GM19324 (cell line): ENCODE measurements around the gene GLCE.

ENCODE experiments used
- ATAC-seq: cut with Tn5 transposase; IDR thresholded peaks from one replicate; pipeline ENCODE4 v1.9.1; 2021; ENCODE audit warnings: mild to moderate bottlenecking, moderate library complexity; ENCODE audit not compliant: unreplicated experiment, low FRiP score

GLCE gene

DNA sequence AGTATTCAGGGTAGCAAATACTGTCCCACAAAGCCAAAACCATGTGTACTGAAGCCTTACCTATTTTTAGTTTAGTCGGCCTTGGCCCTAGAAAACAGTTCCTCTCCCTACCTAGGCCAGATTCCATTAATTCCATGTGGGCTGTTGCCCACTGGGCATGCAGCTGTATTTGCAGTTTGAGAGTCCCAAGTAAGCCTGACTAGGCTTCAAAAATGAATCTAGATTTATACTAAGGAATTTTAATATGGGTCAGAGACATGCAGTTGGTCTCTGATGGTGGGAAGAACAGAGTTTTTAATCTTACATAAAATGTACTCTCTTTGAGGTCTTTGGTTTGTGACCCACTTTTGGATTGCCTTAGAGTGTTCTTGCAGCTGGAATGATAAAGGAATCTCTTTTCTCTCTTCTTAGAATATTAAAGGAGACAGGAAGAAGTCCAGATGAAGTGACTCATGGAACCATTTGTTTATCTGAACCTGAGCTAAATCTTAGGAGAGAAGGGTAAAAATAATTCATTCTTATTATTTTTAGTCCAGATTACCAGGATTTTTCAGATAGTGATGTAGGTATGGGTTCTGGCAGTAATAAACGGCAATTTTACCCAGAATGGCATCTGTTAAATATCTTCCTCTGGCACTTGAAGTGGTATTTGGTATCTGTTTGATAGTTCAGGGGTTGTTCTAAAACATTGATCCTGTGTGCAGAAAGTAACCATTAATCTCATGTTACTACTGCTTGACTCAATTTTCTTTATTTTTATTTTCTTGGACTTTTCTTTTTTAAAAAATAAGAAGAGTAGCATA lies 33.8 kb downstream of the GLCE start:
- no peak for ATAC-seq

DNA sequence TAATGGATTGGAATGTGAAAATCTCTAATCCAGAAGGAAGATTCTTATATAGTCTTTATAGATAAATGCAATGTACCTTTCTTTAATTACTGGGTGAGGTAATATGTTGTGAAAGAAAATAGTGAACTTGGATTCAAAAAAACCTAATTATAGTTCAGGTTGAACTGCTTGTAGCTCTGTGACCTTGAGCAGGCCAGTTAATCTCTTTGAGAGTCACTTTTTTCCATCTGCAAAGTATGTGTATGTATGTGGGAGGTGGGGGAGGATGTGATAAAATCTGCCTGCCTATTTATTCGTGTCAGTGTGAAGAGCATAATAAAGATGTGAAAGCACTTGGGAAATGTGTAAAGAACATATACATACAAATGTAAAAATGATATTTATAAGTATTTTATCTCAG lies 34.4 kb downstream of the GLCE start:
- no peak for ATAC-seq

DNA sequence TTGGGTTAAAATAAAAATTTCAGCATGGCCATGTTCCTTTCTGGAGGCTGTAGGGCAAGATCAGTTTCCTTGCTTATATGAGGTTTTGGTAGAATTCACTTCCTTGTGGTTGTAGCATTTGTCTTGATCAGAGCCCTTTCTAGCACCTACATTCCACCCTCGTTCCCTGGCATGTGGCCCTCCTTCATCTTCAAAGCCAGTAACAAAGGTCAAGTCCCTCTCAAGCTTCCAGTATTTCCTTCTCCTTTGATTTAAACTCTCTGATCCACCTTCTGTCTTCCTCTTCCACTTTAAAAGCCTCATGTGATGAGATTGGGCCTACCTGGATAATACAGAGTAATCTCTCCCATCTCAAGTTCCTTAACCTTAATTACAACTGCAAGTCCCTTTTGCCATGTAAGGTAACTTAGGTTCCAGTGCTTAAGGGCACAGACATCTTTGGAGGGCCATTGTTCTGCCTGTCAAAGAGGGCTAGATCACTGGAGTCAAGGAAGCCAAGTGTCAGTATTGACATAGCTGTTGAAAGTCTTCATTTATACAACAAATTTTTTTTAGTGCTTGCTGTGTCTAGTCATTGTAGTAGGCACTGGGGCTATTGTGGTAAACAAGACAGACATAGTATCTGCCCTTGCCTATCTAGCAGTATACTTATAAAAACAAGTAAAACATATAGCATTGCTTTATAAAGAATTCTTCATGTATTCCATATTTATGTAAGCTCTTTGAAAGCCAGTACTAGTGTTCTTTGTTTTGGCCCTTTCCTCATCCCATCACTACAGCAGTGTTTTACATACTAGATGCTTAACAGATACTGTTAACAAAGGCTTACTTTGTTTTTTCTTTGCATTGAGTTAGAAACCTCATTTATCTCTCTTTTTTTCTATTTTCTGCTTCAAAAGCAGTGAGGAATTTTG lies 40.7 kb downstream of the GLCE start:
- ATAC-seq = no peak

DNA sequence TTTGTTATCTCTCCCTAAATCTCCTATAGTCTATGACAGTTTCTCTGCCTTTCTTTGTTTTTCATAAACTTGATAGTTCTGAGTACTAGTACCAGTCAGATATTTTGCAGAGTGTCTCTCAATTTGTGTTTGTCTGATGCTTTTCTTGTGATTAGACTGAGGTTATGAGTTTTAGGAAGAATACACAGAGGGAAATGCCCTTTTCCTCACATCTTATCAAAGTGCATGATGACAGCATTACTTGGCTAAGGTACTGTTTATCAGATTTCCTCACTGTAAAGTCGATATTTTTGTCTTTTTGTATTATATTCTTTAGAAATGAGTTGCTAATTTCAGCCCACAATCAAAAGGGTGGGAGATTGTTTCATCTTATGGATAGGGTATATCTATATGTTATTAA lies 45.6 kb downstream of the GLCE start:
- ATAC-seq = no peak

DNA sequence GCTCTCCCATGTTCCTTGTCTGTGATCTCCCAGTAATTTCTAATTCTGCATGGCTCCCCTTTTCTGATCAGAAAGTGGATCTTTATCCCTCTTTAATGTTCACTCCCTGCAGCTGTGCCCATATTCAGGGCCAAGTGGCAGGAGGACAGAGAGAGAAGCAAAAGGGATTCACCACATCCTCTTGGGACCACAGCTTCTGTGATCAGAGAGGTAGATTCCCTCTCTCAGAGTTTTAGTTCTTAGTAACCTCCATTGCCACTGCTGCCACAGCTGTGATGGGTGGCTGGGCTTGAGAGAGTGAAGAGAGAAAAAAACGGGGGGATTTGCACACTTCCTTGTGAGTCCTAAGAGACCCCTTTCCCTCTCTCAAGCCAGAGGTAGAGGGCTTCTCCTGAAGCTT lies 49.2 kb downstream of the GLCE start:
- no peak for ATAC-seq

DNA sequence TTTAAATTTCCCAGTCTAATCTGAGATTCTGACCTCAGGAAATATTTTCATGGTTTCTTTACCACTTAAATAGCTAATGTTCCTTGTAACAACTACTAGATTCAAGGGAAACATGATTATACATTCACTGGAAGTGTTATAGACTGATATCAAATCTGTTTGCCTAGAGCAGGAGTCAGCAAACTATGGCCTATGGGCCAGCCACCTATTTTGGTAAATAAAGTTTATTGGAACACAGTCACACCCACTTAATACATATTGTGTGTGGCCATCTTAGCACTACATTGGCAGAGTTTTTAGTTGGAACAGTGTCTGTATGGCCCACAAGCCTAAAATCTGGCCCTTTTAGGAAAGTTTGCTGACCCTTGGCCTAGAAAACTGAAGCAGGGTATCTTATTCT lies 50.1 kb downstream of the GLCE start:
- ATAC-seq = no peak

DNA sequence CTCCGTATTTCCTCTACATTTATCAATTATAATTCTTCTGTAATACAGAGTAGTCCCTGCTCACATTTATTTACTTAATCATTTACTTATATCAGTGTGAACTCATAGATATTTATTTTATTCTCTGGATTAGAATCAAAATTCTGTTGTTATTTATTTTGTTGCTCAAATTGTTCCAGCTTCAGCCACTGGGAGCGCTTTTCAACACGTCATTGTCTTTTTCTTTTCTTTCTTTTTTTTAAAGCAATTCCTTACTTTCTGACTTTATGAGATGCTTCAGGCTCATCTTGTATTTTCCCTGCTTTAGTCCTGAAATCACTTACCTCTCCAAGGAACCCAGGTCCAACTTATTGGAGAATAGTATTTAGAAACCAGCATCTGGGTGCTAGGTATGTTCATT lies 53.4 kb downstream of the GLCE start:
- no peak for ATAC-seq

DNA sequence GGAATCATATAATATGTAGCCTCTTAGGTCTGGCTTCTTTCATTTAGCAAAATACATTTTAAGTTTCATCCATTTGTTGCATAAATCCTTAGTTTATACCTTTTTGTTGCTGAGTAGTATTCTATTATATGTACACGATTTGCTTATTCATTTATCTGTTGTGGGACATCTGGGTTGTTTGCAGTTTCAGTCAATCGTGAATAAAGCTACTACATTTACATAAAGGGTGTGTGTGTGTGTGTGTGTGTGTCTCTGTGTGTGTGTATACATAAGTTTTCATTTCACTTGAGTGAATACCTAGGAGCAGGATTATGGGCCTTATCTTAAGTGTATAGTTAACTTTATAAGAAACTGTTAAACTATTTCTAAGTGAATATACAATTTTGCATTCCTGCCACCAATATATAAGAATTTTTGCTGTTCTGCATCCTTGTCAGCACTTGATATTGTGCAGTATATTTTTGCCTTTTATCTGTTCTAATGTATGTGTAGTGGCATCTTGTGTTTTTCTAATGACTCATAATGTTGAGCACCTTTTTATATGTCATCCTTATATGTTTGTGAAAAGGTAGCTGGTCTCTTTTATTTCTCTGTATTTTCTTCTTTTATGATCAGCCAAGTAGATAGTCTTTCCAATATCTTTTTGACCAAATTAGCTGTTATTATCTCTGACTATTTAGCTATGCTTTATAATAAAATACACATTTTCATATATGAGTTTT lies 55.0 kb downstream of the GLCE start:
- no peak for ATAC-seq

DNA sequence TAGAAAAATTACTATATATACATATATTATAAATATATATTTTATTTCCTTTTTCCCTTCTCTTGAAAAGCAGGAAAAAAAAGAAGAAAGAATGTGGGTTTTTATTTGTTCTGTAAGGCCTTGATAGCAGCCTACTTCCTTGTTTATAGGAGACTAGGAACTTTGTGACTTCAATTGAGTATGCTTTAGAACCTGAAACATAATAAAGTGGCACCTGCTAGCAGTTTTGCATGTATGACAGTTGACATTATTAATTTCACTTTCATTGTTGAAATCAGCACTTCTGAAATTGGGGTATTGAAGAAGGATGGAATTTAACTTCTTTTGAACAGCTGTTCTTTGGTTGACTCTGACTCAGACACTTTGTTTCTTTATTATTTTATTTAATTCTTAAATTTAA lies 56.9 kb downstream of the GLCE start:
- no peak for ATAC-seq

DNA sequence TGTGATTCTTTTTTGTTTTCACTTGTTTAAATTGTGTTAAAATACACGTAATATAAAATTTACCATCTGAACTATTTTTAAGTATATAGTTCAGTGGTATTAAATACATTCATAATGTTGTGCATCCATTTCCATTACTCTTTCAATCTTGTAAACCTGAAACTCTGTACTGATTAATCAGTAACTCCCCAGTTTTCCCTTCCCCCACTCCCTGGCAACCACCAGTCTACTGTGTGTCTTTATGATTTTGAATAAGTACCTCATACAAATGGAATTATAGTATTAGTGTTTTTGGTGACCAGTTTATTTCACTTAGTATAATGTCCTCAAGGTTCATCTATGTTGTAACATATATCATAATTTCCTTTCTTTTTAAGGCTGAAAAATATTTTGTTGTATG lies 59.3 kb downstream of the GLCE start:
- ATAC-seq = no peak

DNA sequence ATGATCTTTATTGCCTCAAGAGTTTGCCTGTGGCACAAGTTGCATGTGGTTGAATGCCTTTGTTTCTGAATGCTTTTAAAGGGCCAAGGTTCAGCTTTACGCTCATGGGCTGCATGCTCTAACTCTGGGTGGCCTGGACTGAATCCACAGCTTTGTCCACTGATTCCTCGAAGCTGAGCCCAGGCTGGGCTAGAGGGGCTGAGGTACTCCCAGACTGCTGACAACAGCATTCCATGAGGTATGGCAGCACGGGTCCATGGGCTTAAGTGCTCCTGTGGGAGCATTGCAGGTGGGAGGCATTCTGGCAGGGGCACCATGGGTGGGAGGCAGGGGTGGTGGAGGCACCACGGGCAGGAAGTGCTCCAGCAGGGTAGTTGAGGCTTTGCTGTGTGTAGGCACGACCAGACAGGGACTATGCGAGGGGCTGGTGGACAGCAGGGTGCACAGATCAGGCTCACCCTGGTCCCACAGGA lies 61.6 kb downstream of the GLCE start:
- no peak for ATAC-seq

DNA sequence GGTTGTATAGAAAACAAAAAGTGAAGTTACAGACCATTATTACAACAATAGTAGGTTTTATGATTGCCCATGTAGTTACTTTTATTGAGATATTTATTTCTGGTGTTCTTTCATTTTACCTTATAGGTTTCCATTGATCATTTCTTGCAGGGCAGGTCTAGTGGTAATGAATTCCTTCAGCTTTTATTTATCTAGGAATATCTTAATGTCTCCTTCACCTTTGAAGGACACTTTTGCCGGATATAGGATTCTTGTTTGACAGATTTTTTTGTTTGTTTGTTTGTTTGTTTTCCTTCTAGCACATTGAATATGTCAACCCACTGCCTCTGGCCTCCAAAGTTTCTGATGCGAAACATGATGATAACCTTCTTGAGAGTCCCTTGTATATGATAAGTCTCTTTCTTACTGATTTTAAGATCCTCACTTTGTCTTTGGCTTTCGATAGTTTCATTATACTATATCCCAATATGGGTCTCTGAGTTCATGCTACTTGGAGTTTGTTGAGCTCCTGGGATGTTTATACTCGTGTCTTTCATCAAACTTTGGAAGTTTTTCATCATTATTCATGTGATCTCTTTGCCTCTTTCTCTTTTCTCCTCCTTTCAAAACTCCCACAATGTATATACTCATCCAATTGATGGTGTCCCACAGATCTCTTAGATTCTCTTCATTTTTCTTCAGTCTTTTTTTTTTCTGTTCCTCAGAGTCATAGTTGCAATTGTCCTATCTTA lies 62.8 kb downstream of the GLCE start:
- ATAC-seq = no peak

DNA sequence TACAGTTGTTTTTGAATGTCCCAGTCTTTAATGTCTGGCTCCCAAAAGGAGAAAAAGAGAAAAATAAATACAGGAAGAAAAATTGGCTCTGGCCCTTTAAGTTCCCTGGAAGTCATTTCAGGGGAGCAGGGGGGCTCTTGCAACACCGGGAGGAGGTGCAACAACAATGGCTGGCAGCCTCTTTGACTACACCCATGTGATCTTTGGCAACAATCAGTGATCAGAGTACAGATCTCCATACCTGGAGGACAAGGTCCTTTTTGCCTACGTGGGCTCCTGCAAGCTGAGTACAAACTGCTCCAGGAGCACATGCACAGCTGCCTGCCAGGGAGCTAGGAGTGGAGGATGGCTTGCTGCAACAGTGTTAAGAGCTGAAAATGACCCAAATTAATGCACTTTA lies 63.9 kb downstream of the GLCE start:
- ATAC-seq = no peak

DNA sequence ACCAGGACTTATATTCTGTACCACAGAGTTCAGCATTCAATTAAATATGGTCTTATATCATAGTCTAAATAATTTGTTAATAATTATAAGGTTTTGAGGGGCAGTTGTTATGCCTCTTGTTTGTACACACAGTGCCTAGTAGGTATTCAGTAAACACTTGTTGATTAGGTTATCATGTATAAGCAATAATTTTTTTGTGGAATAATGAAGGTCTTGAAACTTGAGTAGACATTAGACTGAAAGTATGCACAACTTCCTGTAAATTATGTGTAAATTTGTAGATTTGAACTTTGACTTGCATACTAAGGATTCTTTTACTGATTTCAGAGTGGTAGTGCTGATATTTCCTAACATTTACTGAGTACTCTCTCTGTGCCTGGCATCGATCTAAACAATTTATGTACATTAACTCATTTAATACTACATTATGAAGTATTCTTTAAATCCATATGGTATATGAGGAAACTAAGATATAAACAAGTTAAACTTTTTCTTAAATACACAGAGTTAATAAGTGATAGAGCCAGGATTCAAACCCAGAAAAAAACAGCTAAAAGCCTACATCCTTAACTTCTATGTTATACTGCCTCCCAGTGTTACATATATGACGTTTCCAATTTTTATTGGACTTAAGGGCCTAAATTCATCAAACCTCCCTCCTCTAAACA lies 65.1 kb downstream of the GLCE start:
- ATAC-seq = no peak

DNA sequence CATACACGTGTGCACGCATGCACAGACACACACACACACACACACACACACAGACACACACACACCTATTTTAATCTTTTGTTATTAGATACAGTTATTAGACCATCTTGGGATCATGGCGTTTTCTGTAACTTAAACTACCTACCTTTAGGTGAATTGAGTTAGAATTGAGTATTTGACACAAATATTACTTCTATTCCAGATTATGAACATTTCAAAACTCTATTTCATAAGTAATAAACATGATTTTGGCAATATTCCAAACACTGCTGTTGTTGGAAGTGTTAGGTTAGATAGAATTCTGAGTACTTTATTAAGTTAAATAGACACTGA lies 65.6 kb downstream of the GLCE start:
- ATAC-seq = no peak

DNA sequence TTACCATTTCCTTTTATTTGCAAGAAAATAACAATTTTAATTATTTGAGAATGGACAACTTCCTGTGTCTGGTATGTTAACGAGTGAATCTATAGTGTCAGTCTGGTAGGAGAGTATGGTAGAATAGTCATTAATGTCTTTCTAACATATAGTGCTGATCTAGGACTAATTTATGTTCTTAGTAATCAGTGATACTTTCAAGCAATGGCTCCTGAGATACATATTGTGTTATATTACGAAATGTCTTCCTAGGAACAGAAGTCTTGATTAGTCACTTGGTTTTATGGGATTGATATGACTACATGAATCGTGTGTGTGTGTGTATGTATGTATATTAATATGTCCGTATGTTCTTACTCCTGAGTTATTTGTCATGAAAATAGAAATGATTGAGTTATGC lies 71.7 kb downstream of the GLCE start:
- no peak for ATAC-seq

DNA sequence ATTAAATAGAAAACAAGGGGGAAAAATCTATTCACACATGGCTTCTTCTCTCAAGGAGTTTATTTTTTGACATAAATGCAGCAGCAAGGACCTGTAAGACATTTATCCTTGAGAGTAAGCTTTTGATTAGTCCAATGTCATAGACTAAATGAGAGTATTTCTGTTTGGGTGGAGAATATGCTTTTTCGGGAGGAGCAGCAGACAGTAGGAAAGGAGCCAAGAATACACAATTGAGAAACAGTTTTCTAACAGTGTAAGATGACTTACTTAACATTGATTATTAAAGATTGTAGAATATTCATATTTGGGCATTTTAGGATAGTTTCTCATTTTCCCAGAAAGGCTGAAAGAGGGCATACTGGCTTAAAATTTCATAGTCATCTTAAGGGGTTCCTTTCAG lies 72.3 kb downstream of the GLCE start:
- no peak for ATAC-seq

DNA sequence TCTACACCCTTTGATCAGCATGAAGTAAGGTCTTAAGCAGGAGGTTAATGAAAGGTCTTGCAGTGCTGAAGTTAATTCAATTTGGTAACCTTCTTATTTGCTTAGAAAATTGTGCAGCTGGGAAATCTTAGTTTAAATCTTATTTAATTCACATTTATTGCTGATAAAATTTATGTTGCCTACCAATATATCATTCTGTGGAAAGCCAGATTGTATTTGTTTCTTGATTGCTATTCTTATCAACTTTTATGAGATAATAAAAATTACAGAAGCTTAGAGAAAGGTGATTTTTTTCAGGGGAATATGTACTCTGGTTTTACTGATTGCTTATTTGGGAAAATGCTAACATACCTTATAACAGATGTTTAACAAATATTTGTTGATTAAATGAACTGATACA lies 74.2 kb downstream of the GLCE start:
- no peak for ATAC-seq

DNA sequence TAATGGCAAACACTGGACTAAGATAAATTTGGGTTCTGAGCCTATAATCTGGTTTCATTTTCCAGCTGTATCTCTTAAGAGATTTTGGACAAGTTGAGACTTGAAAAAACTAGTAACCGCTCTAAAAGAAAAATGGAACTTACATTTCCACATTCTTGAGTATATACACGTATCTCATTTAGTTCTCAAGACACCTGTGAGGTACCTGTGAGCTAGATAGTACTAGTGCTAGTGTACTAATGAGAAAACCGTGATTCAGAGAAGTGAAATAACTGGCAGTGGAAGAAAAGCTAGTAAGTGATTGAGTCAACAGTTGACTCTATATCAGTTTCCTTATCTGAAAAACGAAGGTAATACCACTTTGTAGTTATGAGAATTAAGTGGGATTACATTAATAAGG lies 76.1 kb downstream of the GLCE start:
- ATAC-seq = no peak

DNA sequence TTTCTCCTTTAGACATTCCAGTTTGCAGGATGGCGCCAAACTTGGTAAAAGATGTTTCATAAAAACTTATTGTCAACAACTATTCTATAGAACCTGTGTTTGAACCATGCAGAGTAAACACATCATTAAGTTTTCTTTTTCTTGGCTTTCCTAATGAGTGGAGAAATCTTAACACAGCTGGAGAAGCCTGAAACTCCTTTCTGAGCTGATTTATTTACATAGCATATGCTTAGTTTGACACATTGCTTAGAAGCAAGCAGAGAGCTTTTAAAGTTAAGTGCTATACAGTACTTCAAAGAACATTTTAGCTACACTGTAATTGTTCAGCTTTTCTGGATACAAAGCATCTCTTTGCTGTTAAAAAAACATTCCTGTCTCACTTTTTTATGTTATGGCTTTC lies 77.3 kb downstream of the GLCE start:
- ATAC-seq = no peak
